NCI-H2107 (cell line): ENCODE measurements around the gene CD226.
"Not testable (repeated sequence)": the region's sequence is repeated elsewhere in the genome, so short reads cannot be mapped to it uniquely, and the experiment has no call there.

ENCODE experiments used
- DNase-seq: peaks from one replicate; lab custom pipeline; 2025; lab: John Stamatoyannopoulos, UW

The CD226 gene

GRCh38 chr18:69956665-69957620 lies 9.3 kb upstream of the CD226 start:
- DNase-seq = no peak

- DNase-seq = no peak
These were observed 8.4 kb upstream of the CD226 start for GRCh38 chr18:69956057-69956456.

- DNase-seq = no peak
These were observed 7.2 kb upstream of the CD226 start for GRCh38 chr18:69954719-69955480.

- no peak for DNase-seq
These were observed 5.5 kb upstream of the CD226 start for GRCh38 chr18:69953191-69953590.

- DNase-seq = no peak
These were observed 3.5 kb upstream of the CD226 start for GRCh38 chr18:69951182-69951581.

GRCh38 chr18:69949538-69949936 lies 1.9 kb upstream of the CD226 start:
- DNase-seq = no peak

GRCh38 chr18:69948919-69949537 lies 1.4 kb upstream of the CD226 start:
- DNase-seq = no peak

- DNase-seq = no peak
These were observed 583 bp upstream of the CD226 start for GRCh38 chr18:69948256-69948655.

- no peak for DNase-seq
These were observed 991 bp downstream of the CD226 start for GRCh38 chr18:69946608-69947155.

GRCh38 chr18:69945220-69946114 lies 2.2 kb downstream of the CD226 start:
- no peak for DNase-seq

- no peak for DNase-seq
These were observed 3.2 kb downstream of the CD226 start for GRCh38 chr18:69944436-69944835.

GRCh38 chr18:69943021-69943420 lies 4.7 kb downstream of the CD226 start:
- DNase-seq = no peak

- no peak for DNase-seq
These were observed 6.5 kb downstream of the CD226 start for GRCh38 chr18:69941183-69941582.

GRCh38 chr18:69939812-69940211 lies 7.9 kb downstream of the CD226 start:
- not testable (repeated sequence) for DNase-seq

GRCh38 chr18:69936191-69936558 lies 11.5 kb downstream of the CD226 start:
- DNase-seq = no peak

GRCh38 chr18:69935319-69936190 lies 12.1 kb downstream of the CD226 start:
- DNase-seq = no peak

- no peak for DNase-seq
These were observed 12.9 kb downstream of the CD226 start for GRCh38 chr18:69934601-69935265.

- DNase-seq = no peak
These were observed 18.5 kb downstream of the CD226 start for GRCh38 chr18:69929041-69929774.

GRCh38 chr18:69916412-69916811 lies 31.3 kb downstream of the CD226 start:
- DNase-seq = no peak
